Fibroblast of pulmonary artery (primary cell): ENCODE measurements around the gene RASA2.
"Not testable (repeated sequence)": the region's sequence is repeated elsewhere in the genome, so short reads cannot be mapped to it uniquely, and the experiment has no call there.

Experiments
- DNase-seq: peaks from one replicate; pipeline ENCODE4 v3.0.0-alpha.2; 2010; ENCODE audit warnings: low read depth
- H3K4me3 ChIP-seq: replicated peaks from 2 replicates; pipeline ENCODE4 v1.5.1; 2011; ENCODE audit warnings: low read depth, mild to moderate bottlenecking, control low read depth, low read length, moderate library complexity
- CTCF ChIP-seq: IDR thresholded peaks from 2 replicates; pipeline ENCODE4 v1.5.1; 2011; ENCODE audit warnings: mild to moderate bottlenecking, control low read depth, low read length, inconsistent platforms; ENCODE audit errors: missing control alignments

Gene RASA2

GRCh38 chr3:141625506-141625905 lies 138.7 kb downstream of the RASA2 start:
- H3K4me3 ChIP-seq: no peak overlapping the region
- DNase-seq: peak; percentile 48
- no peak for TF ChIP-seq CTCF

GRCh38 chr3:141628334-141628733 lies 141.5 kb downstream of the RASA2 start:
- not testable (repeated sequence) for DNase-seq, H3K4me3 ChIP-seq

- not testable (repeated sequence) for H3K4me3 ChIP-seq, DNase-seq
Measured at GRCh38 chr3:141628868-141629441, 142.1 kb downstream of the RASA2 start.

- TF ChIP-seq CTCF: no peak
- no peak for DNase-seq
- H3K4me3 ChIP-seq: no peak overlapping the region
Measured at GRCh38 chr3:141629976-141630375, 143.1 kb downstream of the RASA2 start.

- DNase-seq: no peak
- no peak for TF ChIP-seq CTCF
- H3K4me3 ChIP-seq: no peak overlapping the region
Measured at GRCh38 chr3:141632779-141633374, 146.1 kb downstream of the RASA2 start.

GRCh38 chr3:141642215-141642614 lies 155.4 kb downstream of the RASA2 start:
- no peak for DNase-seq
- H3K4me3 ChIP-seq: no peak overlapping the region
- no peak for TF ChIP-seq CTCF

GRCh38 chr3:141643391-141643790 lies 156.6 kb downstream of the RASA2 start:
- H3K4me3 ChIP-seq: no peak overlapping the region
- TF ChIP-seq CTCF: no peak
- no peak for DNase-seq

GRCh38 chr3:141643796-141644195 lies 157.0 kb downstream of the RASA2 start:
- no peak for TF ChIP-seq CTCF
- DNase-seq: no peak
- H3K4me3 ChIP-seq: no peak overlapping the region
